Thyroid gland (tissue), 4 donors: ENCODE results near the gene RFX3.
"Not testable (repeated sequence)": the region's sequence is repeated elsewhere in the genome, so short reads cannot be mapped to it uniquely, and the experiment has no call there.

ENCODE experiments used
- POLR2A ChIP-seq, 2 donors: fragments of 450-650 bp; IDR thresholded peaks; one replicate each; pipeline ENCODE4 v1.6.1; 2017; ENCODE audit warnings: antibody characterized with exemption in 2 of 2, mild to moderate bottlenecking in 2 of 2, moderate library complexity in 1 of 2
- TF ChIP-seq, protein P1 (sequence below), 6 experiments: fragments of 200-600 bp in 3 of 6; fragments of 450-650 bp in 3 of 6; sonication (generic) in 3 of 6; IDR thresholded peaks; one replicate each; pipeline ENCODE4 v1.5.1; 2016 to 2019; ENCODE audit warnings: antibody characterized with exemption in 6 of 6, mild to moderate bottlenecking in 2 of 6, inconsistent platforms in 1 of 6, moderate library complexity in 1 of 6

- TF ChIP-seq, protein P1, sequence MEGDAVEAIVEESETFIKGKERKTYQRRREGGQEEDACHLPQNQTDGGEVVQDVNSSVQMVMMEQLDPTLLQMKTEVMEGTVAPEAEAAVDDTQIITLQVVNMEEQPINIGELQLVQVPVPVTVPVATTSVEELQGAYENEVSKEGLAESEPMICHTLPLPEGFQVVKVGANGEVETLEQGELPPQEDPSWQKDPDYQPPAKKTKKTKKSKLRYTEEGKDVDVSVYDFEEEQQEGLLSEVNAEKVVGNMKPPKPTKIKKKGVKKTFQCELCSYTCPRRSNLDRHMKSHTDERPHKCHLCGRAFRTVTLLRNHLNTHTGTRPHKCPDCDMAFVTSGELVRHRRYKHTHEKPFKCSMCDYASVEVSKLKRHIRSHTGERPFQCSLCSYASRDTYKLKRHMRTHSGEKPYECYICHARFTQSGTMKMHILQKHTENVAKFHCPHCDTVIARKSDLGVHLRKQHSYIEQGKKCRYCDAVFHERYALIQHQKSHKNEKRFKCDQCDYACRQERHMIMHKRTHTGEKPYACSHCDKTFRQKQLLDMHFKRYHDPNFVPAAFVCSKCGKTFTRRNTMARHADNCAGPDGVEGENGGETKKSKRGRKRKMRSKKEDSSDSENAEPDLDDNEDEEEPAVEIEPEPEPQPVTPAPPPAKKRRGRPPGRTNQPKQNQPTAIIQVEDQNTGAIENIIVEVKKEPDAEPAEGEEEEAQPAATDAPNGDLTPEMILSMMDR (IDR thresholded peaks at IDR 0.05) = not testable (repeated sequence)
- TF ChIP-seq POLR2A (IDR thresholded peaks at IDR 0.05) = not testable (repeated sequence)
These were observed 213.2 kb downstream of the RFX3 start for GRCh38 chr9:3312595-3312994.
